22Rv1 (cell line): Measurements from ENCODE around the gene HLCS.

Source experiments
- CTCF ChIP-seq: fragments of 450-650 bp; IDR thresholded peaks from 2 replicates; pipeline ENCODE4 v1.5.1; 2017; ENCODE audit warnings: mild to moderate bottlenecking
- ZFX ChIP-seq: fragments of 450-650 bp; IDR thresholded peaks from 2 replicates; pipeline ENCODE4 v1.6.1; 2017; ENCODE audit warnings: antibody characterized with exemption, borderline replicate concordance

- TF ChIP-seq ZFX (no peak), CTCF (no peak)
These were observed 24.2 kb upstream of the HLCS start for GRCh38 chr21:36990508-36991205.
